RWPE1 (cell line): ENCODE measurements around the gene RBCK1.
"Not testable (repeated sequence)": the region's sequence is repeated elsewhere in the genome, so short reads cannot be mapped to it uniquely, and the experiment has no call there.

Experiments used
- CTCF ChIA-PET: fragments of 350-600 bp; sonication (Branson Sonifier 250); formaldehyde crosslinking; extraction: SDS; loops from one replicate; lab custom pipeline; 2021; lab: Yijun Ruan, JAX
- POLR2A ChIA-PET: fragments of 400-600 bp; formaldehyde crosslinking; extraction: SDS; loops from one replicate; lab custom pipeline; 2020; ENCODE audit warnings: antibody characterized with exemption; ENCODE audit not compliant: low non-redundant PET; lab: Yijun Ruan, JAX
- DNase-seq: peaks from one replicate; pipeline ENCODE4 v3.0.0; 2012; ENCODE audit warnings: low spot score
- H3K27ac ChIP-seq: fragments of 450-650 bp; 2 replicates; pipeline ENCODE4 v1.5.1; 2017
- CTCF ChIP-seq: fragments of 450-650 bp; conservative IDR thresholded peaks from 2 replicates; pipeline ENCODE4 v1.5.1; 2017; ENCODE audit warnings: low read depth, mild to moderate bottlenecking

Gene RBCK1

DNA sequence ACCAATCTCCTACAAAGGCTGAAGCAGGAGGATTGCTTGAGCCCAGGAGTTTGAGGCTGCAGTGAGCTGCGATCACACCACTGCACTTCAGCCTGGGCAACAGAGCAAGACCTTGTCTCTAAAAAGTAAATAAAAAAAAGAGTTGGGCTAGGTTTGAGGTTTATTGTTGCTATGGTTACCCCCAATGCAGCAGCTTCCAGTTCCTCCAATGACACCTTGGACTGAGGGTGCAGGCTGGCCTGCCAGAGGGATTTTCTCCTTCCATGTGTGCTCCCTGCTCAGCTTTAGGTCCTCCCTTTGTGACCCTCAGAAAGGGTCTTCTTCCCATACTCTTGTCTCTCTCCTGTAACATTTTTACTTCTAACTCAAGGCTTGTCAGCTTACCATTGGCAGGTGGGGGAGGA is 64.8 kb downstream of the RBCK1 start:
- POLR2A ChIA-PET = no interaction called here
- H3K27ac ChIP-seq = no peak overlapping the region
- CTCF ChIA-PET = interaction anchor here (0.6 kb wide), 1 partner anchor 53 kb away, joined by 5 read pairs; no protein-coding TSS in a partner anchor
- no peak for TF ChIP-seq CTCF
- DNase-seq = no peak

- POLR2A ChIA-PET = no interaction called here
- no peak overlapping the region for H3K27ac ChIP-seq
- no peak for TF ChIP-seq CTCF
- no peak for DNase-seq
- CTCF ChIA-PET = no interaction called here
These were observed 66.5 kb downstream of the RBCK1 start for GRCh38 chr20:474581-474980.

DNA sequence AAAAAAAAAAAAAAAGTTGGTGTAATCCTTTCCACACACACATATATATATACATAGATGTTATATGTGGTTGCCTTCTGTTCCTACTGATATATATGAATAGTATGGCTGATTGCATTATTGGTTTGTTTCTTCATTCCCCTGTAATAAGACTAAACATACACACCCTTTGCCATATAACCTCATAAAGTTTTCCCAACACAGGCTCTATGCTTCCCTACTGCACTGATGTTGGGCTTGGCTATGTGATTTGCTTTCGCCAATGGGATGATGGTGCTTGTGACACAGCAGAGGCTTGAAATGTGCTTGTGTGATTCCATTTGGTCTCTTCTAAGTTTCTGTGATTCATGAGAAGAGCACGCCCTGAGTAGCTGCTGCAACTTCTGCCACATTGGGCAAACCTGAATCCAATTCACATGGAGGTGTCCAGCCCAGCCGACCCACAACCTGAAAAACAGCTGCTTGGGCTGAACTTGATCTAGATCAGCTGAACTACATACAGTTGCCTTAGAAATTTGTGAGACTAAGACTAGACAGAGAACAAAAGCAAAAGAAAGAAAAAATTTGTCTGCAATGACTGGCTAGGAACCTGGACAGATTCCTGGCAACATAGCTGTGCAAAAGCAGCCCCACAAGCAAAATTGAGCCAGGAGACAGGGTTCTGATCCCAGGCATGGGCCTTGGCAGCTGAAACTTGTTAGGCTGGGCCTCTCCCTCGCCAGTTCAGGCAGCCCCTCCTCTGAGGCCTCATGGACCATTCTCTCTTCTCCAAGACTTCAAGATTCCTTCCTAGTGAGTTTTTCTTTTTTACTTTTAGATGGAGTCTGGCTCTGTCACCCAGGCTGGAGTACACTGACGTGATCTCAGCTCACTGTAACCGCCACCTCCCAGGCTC is 67.6 kb downstream of the RBCK1 start:
- no peak for TF ChIP-seq CTCF
- CTCF ChIA-PET = interaction anchor here (1.5 kb wide), 1 partner anchor 121 kb away, joined by 7 read pairs; no protein-coding TSS in a partner anchor
- POLR2A ChIA-PET = no interaction called here
- DNase-seq = no peak
- H3K27ac ChIP-seq = peak overlapping the region; percentile 38

DNA sequence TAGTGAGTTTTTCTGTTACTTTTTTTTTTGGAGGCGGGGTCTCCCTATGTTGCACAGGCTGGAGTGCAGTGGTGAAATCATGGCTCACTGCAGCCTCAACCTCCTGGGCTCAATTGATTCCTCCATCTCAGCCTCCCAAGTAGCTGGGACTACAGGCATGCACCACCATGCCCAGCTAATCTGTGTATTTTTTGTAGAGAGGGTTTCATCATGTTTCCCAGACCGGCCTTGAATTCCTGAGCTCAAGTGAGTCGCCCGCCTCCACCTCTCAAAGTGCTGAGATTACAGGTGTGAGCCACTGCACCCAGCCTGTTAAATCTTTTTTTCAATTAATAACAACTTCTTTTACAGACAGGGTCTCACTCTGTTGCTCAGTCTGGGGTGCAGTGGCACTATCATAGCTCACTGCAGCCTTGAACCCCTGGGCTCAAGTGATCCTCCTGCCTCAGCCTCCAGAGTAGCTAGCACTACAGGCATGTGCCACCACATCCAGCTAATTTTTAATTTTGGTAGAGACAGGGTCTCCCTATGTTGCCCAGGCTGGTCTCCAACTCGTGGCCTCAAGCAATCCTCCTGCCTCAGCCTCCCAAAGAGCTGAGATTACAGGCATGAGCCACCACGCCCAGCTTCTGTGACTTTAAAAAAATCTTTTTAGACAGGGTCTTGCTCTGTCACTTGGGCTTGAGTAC is 68.6 kb downstream of the RBCK1 start:
- peak overlapping the region; percentile 38 for H3K27ac ChIP-seq
- POLR2A ChIA-PET, DNase-seq: not testable (repeated sequence)
- CTCF ChIA-PET = interaction anchor here (0.7 to 1.5 kb wide), 2 partner anchors 64 to 122 kb away, joined by 5 to 7 read pairs; no protein-coding TSS in a partner anchor

DNA sequence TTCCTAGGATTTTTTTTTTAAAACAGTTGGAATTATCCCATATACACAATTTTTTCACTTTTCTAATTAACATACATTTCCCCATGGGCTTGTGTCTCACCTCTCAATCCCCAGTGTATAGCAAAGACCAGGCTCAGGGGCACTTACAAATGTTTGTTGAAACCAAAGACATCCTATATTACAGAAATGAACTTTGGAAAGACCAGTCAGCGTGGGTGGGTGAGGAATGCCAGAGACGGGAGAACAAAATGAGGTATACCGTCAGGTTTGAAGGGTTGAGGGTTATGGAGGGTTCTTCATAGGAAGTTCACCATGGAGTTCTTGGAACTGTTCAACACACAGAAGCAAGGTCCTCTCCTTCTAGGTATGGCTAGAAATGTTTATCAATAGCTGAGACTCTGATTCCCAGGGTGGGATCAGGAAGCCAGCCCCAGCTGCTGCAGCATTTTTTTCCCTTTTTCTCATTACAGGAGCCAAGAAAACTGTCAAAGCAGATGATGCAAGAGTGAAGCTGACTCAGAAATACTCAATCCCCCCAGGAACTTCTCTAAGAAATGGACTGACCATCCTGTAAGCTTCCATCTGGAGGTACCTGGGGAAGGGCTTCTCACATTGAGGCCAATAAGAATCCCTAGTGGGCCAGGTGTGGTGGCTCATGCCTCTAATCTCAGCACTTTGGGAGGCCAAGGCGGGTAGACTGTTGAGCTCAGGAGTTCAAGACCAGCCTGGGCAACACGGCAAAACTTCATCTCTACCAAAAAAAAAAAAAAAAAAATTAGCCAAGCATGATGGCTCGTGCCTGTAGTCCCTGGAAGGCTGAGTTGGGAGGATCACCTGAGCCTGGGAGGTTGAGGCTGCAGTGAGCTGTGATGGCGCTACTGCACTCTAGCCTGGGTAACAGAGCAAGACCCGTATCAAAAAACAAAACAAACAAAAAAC is 70.2 kb downstream of the RBCK1 start:
- no peak for TF ChIP-seq CTCF
- H3K27ac ChIP-seq = peak overlapping the region; percentile 49
- DNase-seq = no peak
- ChIA-PET POLR2A (interaction anchor here (0.7 kb wide), 1 partner anchor 15 kb away, joined by 7 read pairs; no protein-coding TSS in a partner anchor), CTCF (interaction anchor here (0.6 to 1.2 kb wide), 6 partner anchors 24 to 261 kb away, joined by 3 to 5 read pairs (median 3); no protein-coding TSS in a partner anchor)

- peak overlapping the region; percentile 49 for H3K27ac ChIP-seq
- POLR2A ChIA-PET = no interaction called here
- peak; percentile 57 for DNase-seq
- peak; percentile 80 for TF ChIP-seq CTCF
- CTCF ChIA-PET = interaction anchor here (0.6 to 1.2 kb wide), 5 partner anchors 24 to 260 kb away, joined by 3 to 5 read pairs (median 3); no protein-coding TSS in a partner anchor
These were observed 70.9 kb downstream of the RBCK1 start for GRCh38 chr20:478949-479429.
